ENCODE data around the gene RAB21.

RAB21 gene, protein sequence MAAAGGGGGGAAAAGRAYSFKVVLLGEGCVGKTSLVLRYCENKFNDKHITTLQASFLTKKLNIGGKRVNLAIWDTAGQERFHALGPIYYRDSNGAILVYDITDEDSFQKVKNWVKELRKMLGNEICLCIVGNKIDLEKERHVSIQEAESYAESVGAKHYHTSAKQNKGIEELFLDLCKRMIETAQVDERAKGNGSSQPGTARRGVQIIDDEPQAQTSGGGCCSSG

DNA sequence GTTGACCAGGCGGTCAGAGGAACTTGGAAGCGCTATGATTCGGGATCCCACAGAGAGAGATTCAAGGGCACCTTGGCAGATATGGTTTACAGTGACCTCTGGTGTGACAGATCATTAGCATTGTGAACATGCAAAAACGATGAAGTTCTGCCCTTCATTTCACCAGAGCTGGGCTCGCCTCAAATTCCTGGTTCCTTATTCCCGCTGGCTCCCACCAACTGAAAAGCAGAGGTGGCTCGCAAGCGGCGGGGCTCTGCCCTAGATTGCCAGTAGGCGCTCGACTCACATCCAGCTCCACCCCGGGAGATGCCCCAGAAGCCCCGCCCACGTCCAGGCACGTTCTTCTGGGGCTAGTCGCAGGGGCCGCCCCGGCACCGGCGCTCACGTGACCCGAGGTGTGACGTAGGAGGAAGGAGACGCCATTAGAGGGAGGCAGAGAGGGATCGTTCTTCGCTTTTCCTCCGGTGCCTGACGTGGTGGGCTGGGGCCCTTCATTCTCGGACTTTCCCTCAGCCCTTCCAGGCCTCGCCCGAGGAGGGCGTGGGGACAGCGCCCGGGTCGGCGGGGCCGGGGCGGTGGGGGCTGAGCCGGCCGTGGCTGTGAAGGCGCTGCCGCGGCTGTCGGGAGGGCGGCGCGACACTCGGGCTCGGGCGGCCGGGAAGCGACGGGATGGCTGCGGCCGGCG lies at the start of gene RAB21:
TSS of gene RAB21 (plus strand) at position 403 of the 685 bp plus-strand sequence. CDS start at position 670, 267 bp downstream.
- DNase-seq (ENCODE audit: low spot score): peak; percentile 98

DNA sequence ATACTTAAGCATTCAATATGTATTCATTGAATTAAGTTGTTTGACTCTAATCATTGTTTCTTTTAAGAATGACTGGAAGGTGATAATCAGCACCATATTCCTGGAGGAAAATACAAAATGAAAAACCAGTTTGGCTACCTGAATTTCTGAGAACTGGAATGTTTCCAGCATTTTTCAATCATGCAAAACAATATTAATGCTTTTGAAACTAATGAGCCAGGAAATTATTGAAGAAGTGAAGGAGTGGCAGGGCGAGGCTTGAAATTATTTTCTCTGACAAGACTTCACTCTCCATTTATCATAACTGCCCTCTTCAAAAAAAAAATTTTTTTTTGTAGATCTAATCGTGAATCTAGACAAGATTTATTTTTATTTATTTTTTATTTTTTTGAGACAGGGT lies 49.7 kb upstream of the RAB21 start:
- no peak for DNase-seq (ENCODE audit: low spot score)

DNA sequence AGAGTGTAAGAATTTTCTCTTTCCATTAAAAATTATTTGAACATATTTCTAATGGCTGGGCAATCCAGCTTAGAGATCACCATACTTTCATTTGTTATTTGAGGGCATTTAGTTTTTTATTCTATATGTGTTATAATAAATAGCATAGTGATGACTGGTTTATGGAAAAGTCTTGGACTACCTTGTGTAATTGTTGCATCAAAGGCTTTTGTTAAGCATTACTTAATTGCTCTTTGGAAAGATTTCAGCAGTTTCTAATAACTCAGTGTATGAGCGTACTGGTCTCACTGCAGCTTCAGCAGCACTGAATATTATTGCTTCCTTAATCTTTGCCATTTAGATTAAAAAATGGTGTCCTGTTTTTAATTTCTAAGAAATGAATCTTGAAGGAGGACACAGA lies 46.0 kb upstream of the RAB21 start:
- DNase-seq (ENCODE audit: low spot score): no peak

DNA sequence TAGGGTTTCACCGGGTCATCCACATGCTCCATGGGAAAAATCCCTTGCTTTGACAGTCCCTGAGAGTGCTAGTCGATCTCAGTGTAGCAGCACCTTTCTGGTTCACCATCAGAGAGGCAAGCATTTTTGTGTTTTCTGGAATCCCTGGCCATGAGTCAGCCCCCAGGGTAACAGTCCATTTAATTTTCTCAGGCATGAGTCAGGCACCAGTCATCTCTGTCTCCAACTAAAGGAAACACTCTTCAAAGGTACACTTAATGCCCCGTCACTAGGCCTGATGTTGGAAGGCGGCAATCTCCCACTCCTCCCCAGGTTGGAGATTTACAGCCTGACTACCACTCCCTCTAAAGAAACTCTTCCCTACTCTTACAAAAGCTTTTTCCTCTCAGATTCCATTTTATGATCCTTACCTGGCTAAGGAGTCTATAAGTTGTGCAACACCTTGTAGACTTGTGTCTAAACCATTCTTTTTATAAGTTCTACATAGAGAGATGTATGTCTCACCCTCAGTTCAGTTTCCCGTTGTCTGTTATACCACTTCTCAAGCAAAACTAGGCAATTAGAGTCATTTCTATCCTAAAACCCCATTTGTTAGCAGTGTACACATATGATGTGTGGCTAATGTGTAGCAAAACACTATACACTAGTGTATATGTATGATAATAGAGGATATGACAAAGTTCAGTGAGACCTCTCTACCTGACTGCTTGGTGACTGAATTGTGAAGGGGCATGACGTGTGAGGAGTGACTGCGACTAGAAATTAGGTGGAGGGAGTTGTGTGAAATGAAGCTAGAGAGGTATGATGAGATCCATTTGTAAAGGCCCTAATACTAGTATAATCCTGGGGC lies 44.2 kb upstream of the RAB21 start:
- peak; percentile 75 for DNase-seq (ENCODE audit: low spot score)

DNA sequence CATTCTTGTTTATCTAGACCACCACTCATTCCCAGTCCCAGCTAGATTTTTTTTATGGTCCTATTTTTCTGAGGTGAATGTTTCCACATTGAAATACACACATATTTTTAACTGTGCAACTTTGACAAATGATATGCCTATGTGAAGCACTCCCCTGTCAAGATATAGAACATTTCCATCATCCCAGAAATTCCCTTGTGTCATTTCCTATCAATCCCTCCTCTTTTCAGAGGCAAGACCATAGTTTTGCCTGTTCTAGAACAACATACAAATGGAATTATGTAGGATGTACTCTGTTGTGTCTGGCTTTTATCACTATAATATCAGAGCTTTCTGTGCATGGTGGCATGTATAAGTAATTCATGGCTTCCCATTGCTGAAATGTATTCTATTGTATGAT lies 36.1 kb upstream of the RAB21 start:
- no peak for DNase-seq (ENCODE audit: low spot score)

DNA sequence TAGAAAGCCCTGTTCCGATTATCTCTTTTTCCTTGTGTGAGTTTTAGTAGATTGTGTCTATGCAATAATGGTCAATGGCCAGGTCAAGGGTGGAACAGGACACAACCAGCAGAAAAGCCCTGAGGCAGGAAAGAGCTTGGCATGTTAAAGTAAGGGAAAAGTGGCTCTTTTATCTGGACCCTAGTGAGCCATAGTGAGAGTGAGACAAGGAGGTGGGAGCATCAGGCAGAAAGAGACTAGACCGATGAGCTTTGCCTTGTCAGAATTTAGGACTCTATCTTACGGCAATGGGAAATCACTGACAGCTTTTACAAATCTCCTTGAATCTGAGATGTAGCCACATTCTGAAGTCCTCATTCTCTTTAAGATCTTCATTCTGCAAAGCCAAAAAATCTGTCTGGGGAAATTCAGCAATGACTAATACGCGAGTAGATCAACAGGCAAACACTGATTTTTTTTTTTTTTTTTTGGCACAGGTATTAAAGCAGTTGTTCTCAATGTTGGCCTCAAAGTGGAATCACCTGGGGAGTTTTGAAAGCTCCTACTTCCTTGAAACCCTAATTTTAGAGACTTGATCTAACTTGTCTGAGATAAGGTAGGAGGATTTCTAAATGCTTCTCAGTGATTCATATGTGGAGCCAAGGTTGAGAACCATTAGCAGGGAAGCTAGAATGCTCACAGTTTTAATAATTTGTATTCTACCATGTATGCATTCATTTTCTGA lies 34.9 kb upstream of the RAB21 start:
- DNase-seq (ENCODE audit: low spot score): no peak

DNA sequence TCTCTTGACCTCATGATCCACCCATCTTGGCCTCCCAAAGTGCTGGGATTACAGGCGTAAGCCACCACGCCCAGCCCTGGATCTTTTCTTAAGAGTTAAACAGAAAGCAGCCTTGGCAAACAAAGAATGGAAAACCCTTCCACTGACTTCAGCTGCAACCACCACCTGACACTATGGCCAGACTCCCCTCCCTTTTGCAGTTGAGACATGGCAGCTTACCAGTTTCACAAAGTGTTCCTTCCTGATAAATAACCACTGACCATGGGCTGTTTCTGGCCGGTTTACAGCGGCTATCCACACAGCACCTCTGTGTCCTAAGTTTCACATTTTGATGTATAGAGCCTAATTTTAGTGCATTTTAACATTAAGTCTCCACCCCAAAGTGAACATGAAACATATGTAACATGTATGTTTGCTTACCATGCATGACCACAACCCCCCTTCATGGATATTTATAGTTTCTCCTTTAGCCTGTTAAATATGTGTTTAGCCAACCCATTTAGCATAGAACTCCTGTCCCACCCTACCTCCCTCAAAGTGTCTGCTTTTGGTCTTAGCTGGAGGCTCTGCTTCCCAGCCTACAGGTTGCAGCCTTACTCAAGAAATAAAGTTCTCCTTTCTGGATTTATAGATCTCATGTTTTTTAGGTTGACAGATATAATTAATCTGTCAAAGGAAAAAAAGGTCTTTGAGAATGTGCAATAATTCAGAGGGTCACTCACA lies 32.7 kb upstream of the RAB21 start:
- DNase-seq (ENCODE audit: low spot score): no peak

DNA sequence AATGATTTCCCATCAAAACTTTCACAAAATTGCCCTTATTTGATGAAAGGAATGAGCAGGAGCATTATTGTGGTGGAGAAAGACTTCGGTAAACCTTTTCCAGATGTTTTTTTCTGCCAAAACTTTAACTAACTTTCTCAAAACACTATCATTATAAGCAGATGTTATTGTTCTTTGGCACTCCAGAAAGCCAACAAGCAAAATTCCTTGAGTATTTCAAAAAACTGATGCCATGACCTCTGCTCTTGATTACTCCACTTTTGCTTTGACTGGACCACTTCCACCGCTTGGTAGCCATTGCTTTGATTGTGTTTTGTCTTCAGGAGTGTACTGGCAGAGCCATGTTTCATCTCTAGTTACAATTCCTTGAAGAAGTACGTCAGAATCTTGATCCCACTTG lies 29.7 kb upstream of the RAB21 start:
- DNase-seq (ENCODE audit: low spot score): no peak

DNA sequence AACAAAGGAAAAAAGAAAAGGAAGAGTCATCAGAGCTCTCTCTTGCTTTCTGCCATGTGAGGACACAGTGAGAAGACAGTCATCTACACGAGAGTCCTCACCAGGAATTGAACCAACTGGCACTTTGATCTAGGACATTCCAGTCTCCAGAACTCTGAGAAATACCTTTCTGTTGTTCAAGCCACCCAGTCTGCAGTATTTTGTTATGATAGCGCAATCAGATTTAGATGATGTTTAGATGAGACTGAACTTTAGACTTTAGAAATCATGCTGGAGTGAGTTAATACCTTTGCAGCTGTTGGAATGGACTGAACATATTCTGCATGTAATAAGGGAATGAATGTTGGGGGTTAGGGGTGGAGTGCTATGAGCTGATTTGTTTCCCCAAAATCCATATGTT lies 28.1 kb upstream of the RAB21 start:
- DNase-seq (ENCODE audit: low spot score): no peak

DNA sequence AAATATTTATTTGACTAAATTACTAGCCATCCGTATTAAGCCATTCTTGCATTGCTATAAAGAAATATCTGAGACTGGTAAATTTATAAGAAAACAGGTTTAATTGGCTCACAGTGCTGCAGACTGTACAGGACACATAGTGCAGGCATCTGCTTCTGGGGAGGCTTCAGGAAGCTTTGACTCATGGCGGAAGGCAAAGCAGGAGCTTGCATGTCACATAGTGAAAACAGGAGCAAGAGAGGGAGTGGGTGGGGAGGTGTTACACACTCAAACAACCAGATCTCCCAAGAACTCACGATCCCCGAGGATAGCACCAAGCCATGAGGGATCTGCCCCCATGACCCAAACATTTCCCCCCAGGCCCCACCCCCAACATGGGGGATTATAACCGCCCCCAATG lies 26.7 kb upstream of the RAB21 start:
- no peak for DNase-seq (ENCODE audit: low spot score)

DNA sequence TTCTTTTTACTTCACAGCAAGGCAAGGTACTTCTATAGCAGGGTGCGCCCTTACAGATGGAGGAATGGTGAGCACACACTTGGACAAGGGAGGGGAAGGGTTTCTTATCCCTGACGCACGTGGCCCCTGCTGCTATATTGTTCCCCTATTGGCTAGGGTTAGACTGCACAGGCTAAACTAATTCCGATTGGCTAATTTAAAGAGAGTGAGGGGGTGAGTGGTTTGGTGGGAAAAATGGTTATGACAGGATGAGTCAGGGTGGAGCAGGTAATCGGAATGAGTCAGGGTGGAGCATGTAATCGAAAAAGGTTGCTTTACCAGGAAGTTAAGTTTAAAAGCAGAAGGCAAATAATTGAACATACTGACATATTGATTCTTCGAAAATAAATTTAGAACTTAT lies 23.7 kb upstream of the RAB21 start:
- no peak for DNase-seq (ENCODE audit: low spot score)

DNA sequence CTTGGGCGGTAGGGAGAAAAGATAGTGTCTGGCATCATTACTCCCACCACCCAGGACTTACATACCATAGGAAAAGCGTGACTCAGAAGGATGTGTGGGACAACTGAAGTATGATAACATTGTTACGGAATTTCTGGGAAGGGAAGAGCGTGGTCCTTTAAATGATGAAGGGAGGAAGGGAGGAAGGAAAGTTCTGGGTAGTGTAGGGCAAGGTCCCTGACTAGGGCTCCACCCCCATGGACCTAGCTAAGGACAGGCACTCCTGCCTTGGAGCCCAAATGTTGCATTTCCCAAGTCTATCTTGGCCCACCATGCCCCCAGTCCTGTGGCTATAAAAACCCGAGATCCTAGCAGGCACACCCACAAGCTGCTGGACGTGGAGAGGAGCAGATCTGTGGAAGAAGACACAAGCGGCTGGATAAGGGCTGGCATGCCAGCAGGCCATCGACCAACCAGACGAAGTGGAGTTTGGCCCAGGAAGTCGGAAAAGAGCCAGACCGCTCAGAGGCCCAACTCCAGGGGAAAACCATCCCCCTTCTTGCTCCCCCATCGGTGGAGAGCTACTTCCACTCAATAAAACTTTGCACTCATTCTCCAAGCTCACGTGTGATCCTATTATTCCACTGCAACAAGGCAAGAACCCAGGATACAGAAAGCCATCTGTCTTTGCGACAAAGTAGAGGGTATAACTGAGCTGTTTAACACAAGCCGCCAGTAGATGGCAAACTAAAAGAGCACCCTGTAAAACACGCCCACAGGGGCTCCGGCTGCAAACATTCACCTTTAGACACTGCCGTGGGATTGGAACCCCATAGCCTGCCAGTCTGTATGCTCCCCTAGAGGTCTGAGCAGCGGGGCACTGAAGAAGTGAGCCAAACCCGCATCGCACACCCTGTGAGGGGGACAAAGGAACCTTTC lies 23.0 kb upstream of the RAB21 start:
- no peak for DNase-seq (ENCODE audit: low spot score)

DNA sequence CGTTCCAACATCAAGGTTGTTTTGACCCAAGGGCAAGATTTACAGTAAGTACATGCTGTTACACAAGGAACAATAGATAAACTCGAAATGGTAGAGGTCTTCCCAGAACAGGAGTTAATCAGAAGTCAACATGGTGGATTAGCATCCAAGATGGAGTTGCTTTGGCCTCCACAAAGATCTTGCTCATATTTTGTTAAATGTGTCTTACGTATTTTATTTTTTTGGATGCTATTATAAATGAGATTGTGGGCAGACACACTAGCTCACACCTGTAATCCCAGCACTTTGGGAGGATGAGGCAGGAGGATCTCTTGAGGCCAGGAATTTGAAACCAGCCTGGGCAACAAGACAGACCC lies 22.3 kb upstream of the RAB21 start:
- no peak for DNase-seq (ENCODE audit: low spot score)

DNA sequence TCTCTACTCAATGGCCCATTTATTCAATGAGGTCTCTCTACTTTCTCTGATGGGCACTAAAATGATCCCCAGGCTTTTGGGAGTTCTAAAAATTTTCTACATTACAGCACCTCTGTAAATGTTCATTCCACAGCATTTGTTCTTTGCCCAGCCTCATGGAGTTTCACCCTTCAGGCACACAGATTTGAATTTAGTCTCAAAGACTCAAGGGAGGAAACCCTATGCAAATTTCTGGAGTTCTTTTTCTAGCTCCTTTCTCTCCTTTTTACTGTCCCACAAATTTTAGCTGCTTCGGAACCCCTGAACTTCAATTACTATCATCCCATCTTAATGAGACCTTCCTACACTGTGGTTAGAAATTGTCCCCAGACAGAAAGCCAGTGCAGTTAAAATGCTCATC lies 17.5 kb upstream of the RAB21 start:
- no peak for DNase-seq (ENCODE audit: low spot score)

DNA sequence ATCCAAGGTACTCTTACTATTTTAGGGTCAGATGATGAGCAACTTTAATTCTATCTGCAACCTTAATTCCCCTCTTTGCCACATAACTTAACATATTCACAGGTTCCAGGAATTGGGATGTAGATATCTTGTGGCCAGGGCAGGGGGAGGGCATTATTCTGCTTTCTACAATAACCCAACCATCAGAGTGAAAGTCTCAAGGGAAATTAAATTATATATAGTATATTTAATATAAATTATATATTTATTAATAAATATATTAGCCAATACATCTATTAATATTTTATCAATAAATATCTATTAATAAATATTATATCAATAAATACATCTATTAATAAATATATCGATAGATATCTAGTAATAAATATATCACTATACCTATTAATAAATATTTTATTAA lies 11.7 kb upstream of the RAB21 start:
- no peak for DNase-seq (ENCODE audit: low spot score)

DNA sequence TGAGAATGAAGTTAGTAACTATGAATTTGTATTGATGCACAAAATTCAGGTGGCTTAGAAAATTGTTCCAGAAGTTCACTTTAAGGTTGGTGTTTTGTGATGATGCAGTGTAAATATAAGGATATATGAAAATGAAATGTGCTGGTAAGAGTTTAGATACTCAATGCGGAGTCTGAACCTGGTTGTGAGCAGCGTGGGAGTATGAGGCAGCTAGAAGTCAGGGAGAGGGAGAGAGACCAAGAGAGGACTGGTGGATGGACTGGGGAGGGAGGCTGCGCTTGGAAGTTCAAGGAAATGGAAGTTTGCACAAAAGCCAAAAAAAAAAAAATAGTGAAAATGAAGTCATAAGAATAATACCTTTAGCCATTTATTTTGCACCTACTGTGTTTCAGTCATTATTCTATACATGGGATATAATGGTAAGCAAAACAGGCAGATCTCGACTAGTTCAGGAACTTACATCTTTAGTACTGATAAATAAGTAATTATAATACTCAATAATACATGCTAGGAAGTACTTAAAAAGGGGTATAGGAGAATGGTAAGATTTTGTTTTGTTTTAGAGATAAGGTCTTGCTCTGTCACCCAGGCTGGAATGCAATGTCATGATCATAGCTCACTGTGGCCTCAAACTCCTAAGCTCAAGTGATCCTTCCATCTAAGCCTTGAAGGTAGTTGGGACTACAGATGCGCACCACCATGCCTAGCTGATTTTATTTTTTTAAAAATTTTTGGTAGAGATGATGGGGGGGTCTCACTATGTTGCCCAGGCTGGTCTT lies 10.0 kb upstream of the RAB21 start:
- DNase-seq (ENCODE audit: low spot score): no peak

DNA sequence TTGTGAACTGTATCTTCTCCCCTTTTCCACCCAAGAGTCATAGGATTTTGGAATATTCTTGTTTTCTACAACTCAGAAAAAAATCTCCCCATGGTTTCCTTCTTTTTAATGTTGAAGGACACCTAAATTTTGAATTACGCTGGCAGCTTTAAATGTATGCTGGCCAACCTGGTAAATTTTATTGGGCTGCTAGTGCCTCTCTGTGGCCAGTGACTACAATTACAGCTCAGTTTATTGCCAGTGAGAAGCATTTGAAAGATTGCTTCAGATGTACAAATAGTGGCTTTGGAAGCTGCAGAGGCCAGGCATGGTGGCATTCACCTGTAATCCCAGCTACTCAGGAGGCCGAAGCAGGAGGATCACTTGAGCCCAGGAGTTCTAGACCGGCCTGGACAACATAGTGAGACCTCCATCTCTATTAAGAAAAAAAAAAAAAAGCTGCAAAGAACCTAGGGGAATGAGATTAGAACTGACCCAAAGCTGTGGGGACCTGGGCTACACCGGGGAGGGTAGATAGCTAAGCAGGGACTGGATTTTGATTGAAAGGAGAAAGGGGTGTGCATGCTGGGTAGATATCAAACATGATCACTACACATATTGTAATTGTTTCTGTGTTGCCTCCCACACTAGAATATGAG lies 7.6 kb upstream of the RAB21 start:
- peak; percentile 55 for DNase-seq (ENCODE audit: low spot score)

DNA sequence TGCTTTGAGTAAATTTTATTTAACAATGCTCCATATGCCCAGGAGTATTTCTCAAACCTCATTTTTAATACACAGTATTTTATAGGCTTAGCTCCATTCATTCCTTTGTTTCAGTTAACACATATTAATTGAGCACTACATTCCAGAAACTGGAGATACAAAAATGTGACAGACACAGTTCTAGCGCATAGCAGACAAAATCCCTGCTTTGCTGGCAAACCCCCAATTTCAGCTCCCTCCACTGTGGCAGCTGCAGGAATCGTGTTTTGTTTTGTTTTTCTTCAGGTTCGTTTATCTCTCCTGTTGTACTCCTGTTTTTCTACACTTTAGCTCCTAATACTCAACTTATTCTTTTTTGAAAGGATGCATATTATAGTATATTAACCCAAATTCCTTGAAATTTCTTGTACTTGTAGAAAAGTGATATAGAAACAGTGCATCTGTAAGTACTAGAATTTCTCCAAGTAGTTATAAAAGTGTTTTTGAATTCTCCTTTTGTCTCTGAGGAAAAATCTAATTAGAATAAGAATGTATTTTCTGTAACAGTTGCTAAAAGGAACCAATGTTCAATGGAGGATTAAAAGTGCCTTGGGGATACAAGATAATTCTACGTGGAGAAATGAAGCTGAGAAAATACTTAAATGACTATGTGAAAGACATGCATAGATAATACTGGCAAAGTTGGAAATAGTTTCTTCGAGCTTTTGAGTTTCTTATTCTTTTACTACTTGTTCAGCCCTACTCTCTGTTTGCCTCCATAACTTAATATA lies 6.4 kb upstream of the RAB21 start:
- no peak for DNase-seq (ENCODE audit: low spot score)

DNA sequence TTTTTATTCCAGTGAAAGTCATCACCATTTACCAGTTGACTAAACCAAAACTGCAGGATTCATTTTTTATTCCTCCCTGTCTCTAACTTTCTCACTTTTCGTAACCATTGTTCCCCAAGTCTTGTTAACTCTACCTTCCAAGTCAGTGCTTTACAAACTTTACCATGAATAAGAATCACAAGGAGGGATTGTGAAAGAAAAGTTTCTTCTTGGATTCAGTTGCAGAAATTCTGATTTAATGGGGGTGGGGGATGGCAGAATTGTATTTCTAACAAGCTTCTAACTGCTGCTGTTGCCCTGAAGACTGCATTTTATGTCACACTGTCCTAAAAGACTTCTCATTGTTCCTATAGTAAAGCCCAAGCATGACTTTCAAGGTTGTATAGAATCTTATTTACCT lies 5.0 kb upstream of the RAB21 start:
- DNase-seq (ENCODE audit: low spot score): no peak
